ENCODE results near the gene TMEM11. TPM values are rescaled to one million over a fixed set of nuclear protein-coding genes. Genes with fewer than 3 reads are reported as not detected.
A peak's percentile ranks its signal among the peaks of the same experiment; 100 is the strongest.

Gene TMEM11
- total and polyA plus RNA-seq, 2 of the 8 experiments (the other 6 are each of a cell fraction or from before 2014, with no cell fraction given): 33.3 to 90.4 TPM

- no peak for FAIRE-seq
- Histone ChIP-seq H4K8ac (ENCODE audit: extremely low read depth, insufficient read depth, low read length) (no peak overlapping the region), H3K9me3 (ENCODE audit: insufficient read depth in 2 of 2, low read depth in 1 of 2, low read length in 1 of 2) (no peaks in the 10 kb centered on the region), H4K5ac (ENCODE audit: insufficient read length, low read depth, low read length) (no peak overlapping the region), H3K36me3 (ENCODE audit: control insufficient read depth in 2 of 4, insufficient read depth in 4 of 4, low read length in 3 of 4) (peaks cover 6 to 20% (median 11%) of the 10 kb centered on the region in 4 experiments; a peak in 7 of 8 replicates), H3K79me1 (ENCODE audit: low read depth, low read length) (peaks cover 24% of the 10 kb centered on the region), H3K27ac (ENCODE audit: low read depth, low read length) (no peak overlapping the region), H3K4me3 (ENCODE audit: extremely low read depth in 1 of 4, insufficient read depth in 2 of 4, low read depth in 3 of 4, low read length in 4 of 4) (no peak overlapping the region), H2BK15ac (ENCODE audit: low read length) (no peak overlapping the region), H2AFZ (ENCODE audit: low read length) (no peak overlapping the region), H3K23me2 (ENCODE audit: low read depth, low read length) (no peaks in the 10 kb centered on the region; the same call in 1 of the 2 replicates), H3K9ac (replicated peaks in 1 of 4; ENCODE audit: extremely low read depth in 1 of 4, low read depth in 3 of 4, low read length in 3 of 4) (no peak overlapping the region), H2AK5ac (ENCODE audit: low read depth, low read length) (0 out of 2 replicates have a peak overlapping the region, but pooled peaks have one; percentile 58), H4K20me1 (replicated peaks in 1 of 2; ENCODE audit: control insufficient read depth in 1 of 2, insufficient read depth in 2 of 2, low read length in 2 of 2) (peaks cover 24 to 51% of the 10 kb centered on the region in 2 experiments), H3K4ac (replicated peaks; ENCODE audit: insufficient read length, low read depth, low read length) (peak overlapping the region; percentile 61), H3K14ac (ENCODE audit: insufficient read length) (no peak overlapping the region), H3K4me2 (ENCODE audit: insufficient read depth in 1 of 2, low read depth in 2 of 2, low read length in 2 of 2) (peak overlapping the region in 1 of 2 experiments; percentile 66; a peak in 1 of 4 replicates), H2BK20ac (ENCODE audit: low read length) (no peak overlapping the region), H2BK120ac (replicated peaks; ENCODE audit: low read depth, low read length) (no peak overlapping the region), H3K56ac (replicated peaks; ENCODE audit: insufficient read length, low read depth, low read length) (no peak overlapping the region), H3K4me1 (replicated peaks in 1 of 4; ENCODE audit: control insufficient read depth in 3 of 4, insufficient read depth in 4 of 4, low read length in 3 of 4) (peaks cover 16 to 27% (median 21%) of the 10 kb centered on the region in 4 experiments), H3K23ac (ENCODE audit: insufficient read length) (no peak overlapping the region), H3K18ac (ENCODE audit: extremely low read depth, low read length) (no peak overlapping the region; the same call in 1 of the 2 replicates), H3K79me2 (ENCODE audit: control insufficient read depth in 1 of 2, insufficient read depth in 2 of 2, low read length in 2 of 2) (peaks cover 3 to 50% of the 10 kb centered on the region in 2 experiments; a peak in 3 of 4 replicates), H4K91ac (replicated peaks; ENCODE audit: insufficient read length, low read length) (peak overlapping the region; percentile 49), H2BK12ac (ENCODE audit: low read depth, low read length) (peak overlapping the region; percentile 63; the same call in 1 of the 2 replicates), H3K27me3 (replicated peaks in 1 of 4; ENCODE audit: control insufficient read depth in 3 of 4, extremely low read depth in 1 of 4, insufficient read depth in 3 of 4, low read length in 3 of 4) (no peaks in the 10 kb centered on the region), H2BK5ac (ENCODE audit: low read depth, low read length) (peak overlapping the region; percentile 60)
- DNase-seq (ENCODE audit: low read depth in 1 of 2, low spot score in 2 of 2): no peak
- ChIA-PET POLR2A (ENCODE audit: partially characterized antibody) (interaction anchor here (0.7 to 4.0 kb wide), 3 partner anchors 13 to 23 kb away, joined by 5 to 42 read pairs (median 8); partner anchors contain the start of gene TMEM11), CTCF (ENCODE audit: partially characterized antibody) (interaction anchor here (1.5 kb wide), 1 partner anchor 81 kb away, joined by 4 read pairs; no protein-coding TSS in a partner anchor)
- WGBS, 2 experiments (ENCODE audit: extremely low coverage in 1 of 2, insufficient coverage in 1 of 2, insufficient read length in 1 of 2, insufficient replicate concordance in 2 of 2, low coverage in 1 of 2, low lambda C conversion rate in 2 of 2, missing lambda C conversion rate in 1 of 2): 95% methylated on average over 11 of the region's 20 CpGs; no CpG with 5 or more reads in 1 of the 2 experiments
- TF ChIP-seq SP1 (IDR thresholded peaks at IDR 0.05; ENCODE audit: low read depth, low read length) (no peak), TEAD4 (IDR thresholded peaks at IDR 0.05; ENCODE audit: low read depth, low read length) (no peak), ZNF274 (IDR thresholded peaks at IDR 0.05; ENCODE audit: borderline replicate concordance, extremely low read depth, low read length) (no peak), KDM4A (IDR thresholded peaks at IDR 0.05; ENCODE audit: low read depth, low read length, severe bottlenecking) (no peak), SUZ12 (IDR thresholded peaks at IDR 0.05; ENCODE audit: low read length) (no peak), RBBP5 (IDR thresholded peaks at IDR 0.05; ENCODE audit: borderline replicate concordance, low read depth, low read length) (no peak), NANOG (IDR thresholded peaks at IDR 0.05; ENCODE audit: insufficient read depth, low read depth, low read length, poor library complexity, severe bottlenecking) (no peak), CEBPB (IDR thresholded peaks at IDR 0.05; ENCODE audit: low read depth, low read length) (no peak), RFX5 (IDR thresholded peaks at IDR 0.05; ENCODE audit: borderline replicate concordance, low read depth, low read length) (no peak), CTCF (IDR thresholded peaks at IDR 0.05; ENCODE audit: control extremely low read depth in 1 of 3, insufficient read depth in 1 of 3, low read depth in 1 of 3, low read length in 3 of 3) (no peak), TAF1 (IDR thresholded peaks at IDR 0.05; ENCODE audit: low read depth, low read length) (no peak)
Measured at GRCh38 chr17:21198411-21198810, 15.6 kb downstream of the TMEM11 start.

All from H1 (cell line).